SK-N-MC (cell line): ENCODE data around the gene SYNPO2.

Experiments used
- DNase-seq: peaks from one replicate; pipeline ENCODE4 v3.0.0-alpha.2; 2011; ENCODE audit warnings: low read depth, low spot score
- H3K27ac ChIP-seq: fragments of 200-600 bp; sonication (generic); 2 replicates; pipeline ENCODE4 v1.5.1; 2016; ENCODE audit warnings: mixed run types
- H3K36me3 ChIP-seq: fragments of 200-600 bp; sonication (generic); 2 replicates; pipeline ENCODE4 v1.6.1; 2017; ENCODE audit warnings: antibody characterized with exemption, low read length, mixed read lengths; ENCODE audit not compliant: insufficient read depth
- H3K4me3 ChIP-seq: fragments of 200-600 bp; sonication (generic); 2 replicates; pipeline ENCODE4 v1.5.1; 2016
- H3K9ac ChIP-seq: fragments of 200-600 bp; sonication (generic); 2 replicates; pipeline ENCODE4 v1.8.0; 2017; ENCODE audit warnings: mixed run types, mixed read lengths; ENCODE audit not compliant: insufficient read length
- H3K9me3 ChIP-seq: fragments of 200-600 bp; sonication (generic); 2 replicates; pipeline ENCODE4 v1.6.1; 2017; ENCODE audit warnings: low read depth, mild to moderate bottlenecking, antibody characterized with exemption, low read length, moderate library complexity, mixed read lengths
- EZH2 ChIP-seq: fragments of 200-600 bp; sonication (generic); IDR thresholded peaks from one replicate; pipeline ENCODE4 v1.6.1; 2017; ENCODE audit warnings: antibody characterized with exemption
- FOXP2 ChIP-seq: optimal IDR thresholded peaks from 2 replicates; pipeline ENCODE3; 2011; ENCODE audit warnings: mild to moderate bottlenecking, moderate library complexity; ENCODE audit not compliant: insufficient read depth; ENCODE audit errors: extremely low read length, control extremely low read depth
- POLR2AphosphoS5 ChIP-seq: IDR thresholded peaks from 2 replicates; pipeline ENCODE4 v1.6.1; 2012; ENCODE audit warnings: mild to moderate bottlenecking, low read depth, low read length, borderline replicate concordance

SYNPO2 gene

GRCh38 chr4:118939169-118939783 is 50.6 kb downstream of the SYNPO2 start:
- no peak overlapping the region for H3K27ac ChIP-seq
- TF ChIP-seq EZH2, result no peak
- no peak for TF ChIP-seq POLR2AphosphoS5
- DNase-seq, result no peak
- no peak overlapping the region for H3K4me3 ChIP-seq
- H3K9me3 ChIP-seq, result no peaks in the 10 kb centered on the region
- H3K36me3 ChIP-seq, result no peaks in the 10 kb centered on the region
- H3K9ac ChIP-seq, result no peak overlapping the region

DNA sequence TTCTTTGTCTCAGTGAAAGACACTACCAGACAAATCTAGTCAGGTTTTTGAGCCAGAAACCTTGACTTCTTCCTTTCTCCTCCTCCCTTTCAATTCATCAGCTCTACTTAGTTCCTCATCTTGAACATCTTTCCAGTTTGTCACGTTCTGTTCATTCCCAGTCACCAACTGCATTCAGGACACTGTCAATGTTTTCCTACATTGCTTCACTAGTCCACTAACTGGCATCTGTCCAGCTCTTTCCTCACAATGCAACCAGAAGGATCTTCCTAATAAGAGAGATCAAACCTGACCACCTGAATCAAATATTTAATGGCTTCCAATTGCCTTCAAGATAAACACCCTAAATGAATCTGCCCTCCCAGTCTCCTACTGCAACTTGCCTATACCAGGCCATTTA is 52.5 kb downstream of the SYNPO2 start:
- no peaks in the 10 kb centered on the region for H3K36me3 ChIP-seq
- no peak overlapping the region for H3K27ac ChIP-seq
- no peak overlapping the region for H3K4me3 ChIP-seq
- no peak overlapping the region for H3K9ac ChIP-seq
- no peak for DNase-seq
- no peaks in the 10 kb centered on the region for H3K9me3 ChIP-seq
- TF ChIP-seq FOXP2 (no peak), POLR2AphosphoS5 (no peak), EZH2 (no peak)

DNA sequence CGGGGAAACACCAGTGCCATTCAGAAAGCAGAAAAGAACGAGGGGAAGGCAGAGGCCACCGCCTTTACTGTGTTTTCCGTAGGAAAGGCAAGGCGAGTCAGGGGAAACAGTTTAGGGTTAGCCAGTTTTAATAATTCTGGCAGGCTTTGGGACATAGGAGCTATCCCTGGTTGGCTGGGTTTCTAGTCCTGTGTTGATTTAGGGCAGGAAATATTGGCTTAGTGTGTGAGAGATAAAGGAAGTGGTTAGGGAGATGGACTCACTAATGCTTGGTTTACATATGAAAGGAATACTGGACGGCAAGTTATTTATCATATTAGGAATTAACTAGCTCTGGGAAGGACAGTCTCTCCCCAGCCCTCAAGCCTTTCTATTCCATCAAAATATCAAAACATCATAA is 53.1 kb downstream of the SYNPO2 start:
- Histone ChIP-seq H3K4me3 (no peak overlapping the region), H3K9ac (no peak overlapping the region), H3K27ac (no peak overlapping the region), H3K9me3 (no peaks in the 10 kb centered on the region), H3K36me3 (no peaks in the 10 kb centered on the region)
- DNase-seq, result no peak
- TF ChIP-seq POLR2AphosphoS5, result no peak
- no peak for TF ChIP-seq EZH2
- no peak for TF ChIP-seq FOXP2

DNA sequence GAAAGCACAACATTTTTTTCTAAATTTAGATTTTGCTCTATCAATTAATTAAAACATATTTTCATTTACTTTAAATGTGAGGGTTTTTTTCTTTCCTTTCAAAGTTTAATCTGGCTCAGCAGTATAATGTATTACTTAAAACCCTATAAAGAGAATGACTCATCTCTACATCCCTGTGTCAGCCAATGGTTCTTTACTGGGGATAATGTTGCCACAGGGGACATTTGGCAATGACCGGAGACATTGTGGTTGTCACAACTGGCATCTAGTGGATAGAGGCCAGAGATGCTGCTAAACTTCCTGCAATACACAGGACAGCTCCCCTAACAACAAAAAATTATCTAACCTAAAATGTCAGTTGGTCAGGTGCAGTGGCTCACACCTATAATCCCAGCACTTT is 53.8 kb downstream of the SYNPO2 start:
- Histone ChIP-seq H3K27ac (no peak overlapping the region), H3K4me3 (no peak overlapping the region), H3K9ac (no peak overlapping the region), H3K9me3 (no peaks in the 10 kb centered on the region), H3K36me3 (no peaks in the 10 kb centered on the region)
- TF ChIP-seq EZH2, result no peak
- no peak for TF ChIP-seq POLR2AphosphoS5
- no peak for TF ChIP-seq FOXP2
- DNase-seq, result no peak

GRCh38 chr4:118947095-118947494 is 58.4 kb downstream of the SYNPO2 start:
- H3K4me3 ChIP-seq, result no peak overlapping the region
- TF ChIP-seq EZH2 (no peak), POLR2AphosphoS5 (no peak), FOXP2 (no peak)
- H3K36me3 ChIP-seq, result no peaks in the 10 kb centered on the region
- no peak overlapping the region for H3K27ac ChIP-seq
- DNase-seq, result no peak
- no peaks in the 10 kb centered on the region for H3K9me3 ChIP-seq
- H3K9ac ChIP-seq, result no peak overlapping the region

DNA sequence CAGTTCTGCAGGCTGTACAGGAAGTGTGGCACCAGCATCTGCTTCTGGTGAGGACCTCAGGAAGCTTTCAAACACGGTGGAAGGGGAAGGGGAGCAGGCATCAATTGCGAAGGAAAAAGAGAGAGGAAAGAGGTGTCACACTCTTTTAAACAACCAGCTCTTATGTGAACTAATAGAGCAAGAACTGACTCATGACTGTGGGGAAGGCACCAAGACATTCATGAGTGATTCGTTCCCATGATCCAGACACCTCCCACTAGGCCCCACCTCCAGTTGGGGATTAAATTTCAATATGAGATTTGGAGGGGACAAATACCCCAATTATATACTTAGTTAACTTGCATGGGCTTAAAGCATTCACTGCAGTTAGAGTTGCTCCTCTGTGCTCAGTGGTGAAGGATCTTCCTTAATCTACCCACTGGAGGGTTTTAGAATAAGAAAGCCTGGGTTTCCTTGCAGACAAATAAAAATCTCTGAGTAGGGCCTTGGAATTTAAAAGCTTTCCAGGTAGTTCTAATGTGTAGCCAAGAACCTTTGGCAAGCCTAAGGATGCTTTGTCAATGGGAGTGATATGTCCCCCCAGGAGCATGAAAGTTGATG is 60.0 kb downstream of the SYNPO2 start:
- Histone ChIP-seq H3K27ac (no peak overlapping the region), H3K9me3 (no peaks in the 10 kb centered on the region), H3K9ac (no peak overlapping the region), H3K4me3 (no peak overlapping the region), H3K36me3 (no peaks in the 10 kb centered on the region)
- DNase-seq, result no peak
- TF ChIP-seq EZH2 (no peak), FOXP2 (no peak), POLR2AphosphoS5 (no peak)

DNA sequence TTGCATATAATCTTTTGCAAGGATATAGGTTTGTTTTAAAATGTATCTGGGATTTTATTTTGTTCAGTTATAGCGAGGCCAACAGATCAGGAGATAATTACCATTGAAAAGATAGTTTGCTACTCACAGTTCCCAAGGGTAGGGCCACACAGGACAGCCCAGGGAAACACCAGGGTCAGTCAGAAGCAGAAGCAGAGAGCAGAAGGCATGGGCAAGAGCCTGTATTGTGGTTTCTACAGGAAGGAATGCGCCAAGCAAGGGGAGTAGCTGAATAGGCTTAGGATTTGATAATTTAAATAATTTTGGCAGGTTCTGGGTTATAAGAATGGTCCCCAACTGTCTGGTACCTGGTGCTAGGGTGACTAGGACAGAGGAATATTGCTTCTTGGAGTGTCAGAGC is 61.6 kb downstream of the SYNPO2 start:
- H3K9ac ChIP-seq, result no peak overlapping the region
- TF ChIP-seq FOXP2 (no peak), EZH2 (no peak), POLR2AphosphoS5 (no peak)
- H3K27ac ChIP-seq, result no peak overlapping the region
- no peaks in the 10 kb centered on the region for H3K9me3 ChIP-seq
- DNase-seq, result no peak
- no peak overlapping the region for H3K4me3 ChIP-seq
- H3K36me3 ChIP-seq, result no peaks in the 10 kb centered on the region

GRCh38 chr4:118950929-118951570 is 62.4 kb downstream of the SYNPO2 start:
- Histone ChIP-seq H3K9ac (no peak overlapping the region), H3K4me3 (no peak overlapping the region), H3K9me3 (no peaks in the 10 kb centered on the region), H3K27ac (no peak overlapping the region), H3K36me3 (no peaks in the 10 kb centered on the region)
- no peak for DNase-seq
- no peak for TF ChIP-seq POLR2AphosphoS5
- no peak for TF ChIP-seq EZH2
- no peak for TF ChIP-seq FOXP2
